ENCODE data around the gene AHCY.

DNA sequence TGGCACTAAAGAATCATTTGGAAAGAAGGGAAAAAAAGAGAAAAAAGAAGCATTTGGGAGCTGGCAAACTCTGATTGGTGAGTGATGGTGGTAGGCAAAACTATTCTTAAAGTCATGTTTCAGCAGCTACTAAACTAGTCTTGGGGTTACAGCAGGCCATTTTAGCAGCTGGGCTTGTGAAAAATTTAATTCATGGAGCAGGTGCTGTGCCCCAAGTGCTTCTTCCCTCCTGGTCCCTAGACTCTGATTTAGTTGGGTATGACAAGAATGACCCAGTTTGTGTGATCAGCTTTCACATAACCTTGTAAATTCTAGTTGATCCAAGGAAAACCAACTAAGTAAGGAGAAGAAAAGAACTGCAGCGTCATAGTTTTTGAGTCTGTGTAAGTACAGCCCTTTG is 63.0 kb downstream of the AHCY start:
- TF ChIP-seq, protein P1, sequence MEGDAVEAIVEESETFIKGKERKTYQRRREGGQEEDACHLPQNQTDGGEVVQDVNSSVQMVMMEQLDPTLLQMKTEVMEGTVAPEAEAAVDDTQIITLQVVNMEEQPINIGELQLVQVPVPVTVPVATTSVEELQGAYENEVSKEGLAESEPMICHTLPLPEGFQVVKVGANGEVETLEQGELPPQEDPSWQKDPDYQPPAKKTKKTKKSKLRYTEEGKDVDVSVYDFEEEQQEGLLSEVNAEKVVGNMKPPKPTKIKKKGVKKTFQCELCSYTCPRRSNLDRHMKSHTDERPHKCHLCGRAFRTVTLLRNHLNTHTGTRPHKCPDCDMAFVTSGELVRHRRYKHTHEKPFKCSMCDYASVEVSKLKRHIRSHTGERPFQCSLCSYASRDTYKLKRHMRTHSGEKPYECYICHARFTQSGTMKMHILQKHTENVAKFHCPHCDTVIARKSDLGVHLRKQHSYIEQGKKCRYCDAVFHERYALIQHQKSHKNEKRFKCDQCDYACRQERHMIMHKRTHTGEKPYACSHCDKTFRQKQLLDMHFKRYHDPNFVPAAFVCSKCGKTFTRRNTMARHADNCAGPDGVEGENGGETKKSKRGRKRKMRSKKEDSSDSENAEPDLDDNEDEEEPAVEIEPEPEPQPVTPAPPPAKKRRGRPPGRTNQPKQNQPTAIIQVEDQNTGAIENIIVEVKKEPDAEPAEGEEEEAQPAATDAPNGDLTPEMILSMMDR (IDR thresholded peaks at IDR 0.05) = no peak
- no peak for TF ChIP-seq EP300 (IDR thresholded peaks at IDR 0.05)

All from tibial nerve (tissue), 4 donors.